Skeletal muscle tissue (tissue), 5 donors: Measurements from ENCODE around the gene TRA2A. TPM values are rescaled to one million over a fixed set of nuclear protein-coding genes. Genes with fewer than 3 reads are reported as not detected.

Experiments used
- H3K27ac ChIP-seq: one replicate; pipeline ENCODE4 v1.7.0; 2013; ENCODE audit warnings: mild to moderate bottlenecking, low read depth, low read length, inconsistent platforms
- H3K27me3 ChIP-seq, 3 donors: one replicate each; pipeline ENCODE4 v1.7.0; 2013; ENCODE audit warnings: low read length in 3 of 3; ENCODE audit not compliant: control insufficient read depth in 3 of 3, insufficient read depth in 3 of 3
- H3K36me3 ChIP-seq, 3 donors: one replicate each; pipeline ENCODE4 v1.7.0; 2013; ENCODE audit warnings: low read length in 3 of 3; ENCODE audit not compliant: control insufficient read depth in 3 of 3, insufficient read depth in 3 of 3
- H3K4me1 ChIP-seq, 3 donors: one replicate each; pipeline ENCODE4 v1.7.0; 2013; ENCODE audit warnings: low read length in 3 of 3, mild to moderate bottlenecking in 3 of 3; ENCODE audit not compliant: control insufficient read depth in 3 of 3, insufficient read depth in 3 of 3
- H3K4me3 ChIP-seq, 3 donors: one replicate each; pipeline ENCODE4 v1.7.0; 2013; ENCODE audit warnings: low read length in 3 of 3
- H3K9ac ChIP-seq, 3 donors: one replicate each; pipeline ENCODE4 v1.7.0; 2013; ENCODE audit warnings: low read length in 3 of 3, mild to moderate bottlenecking in 3 of 3, moderate library complexity in 2 of 3, low read depth in 1 of 3
- H3K9me3 ChIP-seq, 3 donors: one replicate each; pipeline ENCODE4 v1.7.0; 2013; ENCODE audit warnings: low read length in 3 of 3; ENCODE audit not compliant: control insufficient read depth in 3 of 3
- small RNA-seq: library from RNA; depleted of rRNA; stranded (forward); fragments of <200 nt; gene quantifications from one replicate; pipeline ENCODE3, GENCODE V24; 2014
- total RNA-seq: library from RNA; depleted of rRNA; stranded (reverse); fragments of >200 nt; gene quantifications from one replicate; pipeline ENCODE4 v1.2.3, GENCODE V29; 2014
- donor health status: Osteomylitis.

Gene TRA2A
- total RNA-seq, 1 donor from 2014 or later = 33.9 TPM

- Histone ChIP-seq H3K36me3 (no peaks in the 10 kb centered on the region), H3K9me3 (peaks cover 0 to 5% (median 0%) of the 10 kb centered on the region in 3 donors), H3K9ac (no peak overlapping the region), H3K4me3 (no peak overlapping the region), H3K27me3 (peaks cover 65 to 76% (median 75%) of the 10 kb centered on the region in 3 donors), H3K4me1 (peaks cover 15 to 23% (median 21%) of the 10 kb centered on the region in 3 donors), H3K27ac (no peak overlapping the region)
Observed at GRCh38 chr7:23467291-23467805, 64.4 kb downstream of the TRA2A start.

GRCh38 chr7:23462846-23463245, 68.9 kb downstream of the TRA2A start:
- H3K27me3 ChIP-seq = peaks cover 34 to 57% (median 37%) of the 10 kb centered on the region in 3 donors
- H3K36me3 ChIP-seq = no peaks in the 10 kb centered on the region
- no peak overlapping the region for H3K9ac ChIP-seq
- H3K27ac ChIP-seq = no peak overlapping the region
- peaks cover 0 to 3% (median 1%) of the 10 kb centered on the region in 3 donors for H3K4me1 ChIP-seq
- no peaks in the 10 kb centered on the region for H3K9me3 ChIP-seq
- no peak overlapping the region for H3K4me3 ChIP-seq

GRCh38 chr7:23458044-23458443, 73.7 kb downstream of the TRA2A start:
- Histone ChIP-seq H3K9ac (no peak overlapping the region), H3K27me3 (peaks cover 11 to 32% (median 30%) of the 10 kb centered on the region in 3 donors), H3K4me1 (no peaks in the 10 kb centered on the region), H3K27ac (no peak overlapping the region), H3K36me3 (no peaks in the 10 kb centered on the region), H3K9me3 (no peaks in the 10 kb centered on the region), H3K4me3 (no peak overlapping the region)

GRCh38 chr7:23456093-23456492, 75.7 kb downstream of the TRA2A start:
- Histone ChIP-seq H3K4me3 (no peak overlapping the region), H3K9ac (no peak overlapping the region), H3K9me3 (no peaks in the 10 kb centered on the region), H3K27me3 (peaks cover 11 to 28% (median 26%) of the 10 kb centered on the region in 3 donors), H3K4me1 (no peaks in the 10 kb centered on the region), H3K36me3 (no peaks in the 10 kb centered on the region), H3K27ac (no peak overlapping the region)

GRCh38 chr7:23454881-23455526, 76.8 kb downstream of the TRA2A start:
- H3K4me3 ChIP-seq = no peak overlapping the region
- H3K36me3 ChIP-seq = no peaks in the 10 kb centered on the region
- no peaks in the 10 kb centered on the region for H3K4me1 ChIP-seq
- H3K27me3 ChIP-seq = peaks cover 11 to 26% (median 24%) of the 10 kb centered on the region in 3 donors
- no peak overlapping the region for H3K9ac ChIP-seq
- H3K9me3 ChIP-seq = no peaks in the 10 kb centered on the region
- no peak overlapping the region for H3K27ac ChIP-seq

Small RNA genes lying within 50 kb of the gene (small RNA-seq; reads per million reads assigned to genes)
- gene AC079780.1 (not detected), gene RF00019 (not detected)

Other genes with a start within 250 kb of the TRA2A start
- 95.5 TPM for gene MALSU1, start 232.6 kb downstream of the TRA2A start, total RNA-seq
- gene IGF2BP3, start 61.5 kb downstream of the TRA2A start, total RNA-seq = 59.0 TPM
- gene CCDC126, start 65.4 kb upstream of the TRA2A start, total RNA-seq = 21.4 TPM
- gene FAM221A, start 148.2 kb upstream of the TRA2A start, total RNA-seq = 0.52 TPM
- 1.0 TPM for gene STK31, start 178.2 kb upstream of the TRA2A start, total RNA-seq